Measurements from ENCODE around the gene USF3.

DNA sequence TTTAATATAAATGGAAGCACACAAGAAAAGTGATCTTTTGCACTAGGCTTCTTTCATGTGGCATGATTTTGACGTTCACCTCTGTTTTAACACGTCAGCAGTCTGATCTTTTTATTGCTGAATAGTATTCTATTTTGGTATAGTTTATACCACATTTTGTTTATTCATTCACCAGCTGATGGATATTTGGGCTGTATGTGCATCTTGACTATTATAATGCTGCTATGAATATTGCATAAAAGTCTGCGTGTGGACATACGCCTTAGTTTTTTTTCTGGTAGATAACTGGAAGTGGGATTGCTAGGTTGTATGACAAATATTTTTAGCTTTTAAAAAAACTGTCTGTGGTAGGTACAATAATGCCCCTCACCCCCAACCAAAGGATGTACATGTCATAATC, 35.3 kb upstream of the USF3 start:
- TF ChIP-seq, protein P1, sequence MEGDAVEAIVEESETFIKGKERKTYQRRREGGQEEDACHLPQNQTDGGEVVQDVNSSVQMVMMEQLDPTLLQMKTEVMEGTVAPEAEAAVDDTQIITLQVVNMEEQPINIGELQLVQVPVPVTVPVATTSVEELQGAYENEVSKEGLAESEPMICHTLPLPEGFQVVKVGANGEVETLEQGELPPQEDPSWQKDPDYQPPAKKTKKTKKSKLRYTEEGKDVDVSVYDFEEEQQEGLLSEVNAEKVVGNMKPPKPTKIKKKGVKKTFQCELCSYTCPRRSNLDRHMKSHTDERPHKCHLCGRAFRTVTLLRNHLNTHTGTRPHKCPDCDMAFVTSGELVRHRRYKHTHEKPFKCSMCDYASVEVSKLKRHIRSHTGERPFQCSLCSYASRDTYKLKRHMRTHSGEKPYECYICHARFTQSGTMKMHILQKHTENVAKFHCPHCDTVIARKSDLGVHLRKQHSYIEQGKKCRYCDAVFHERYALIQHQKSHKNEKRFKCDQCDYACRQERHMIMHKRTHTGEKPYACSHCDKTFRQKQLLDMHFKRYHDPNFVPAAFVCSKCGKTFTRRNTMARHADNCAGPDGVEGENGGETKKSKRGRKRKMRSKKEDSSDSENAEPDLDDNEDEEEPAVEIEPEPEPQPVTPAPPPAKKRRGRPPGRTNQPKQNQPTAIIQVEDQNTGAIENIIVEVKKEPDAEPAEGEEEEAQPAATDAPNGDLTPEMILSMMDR (IDR thresholded peaks at IDR 0.05): no peak
- TF ChIP-seq EP300 (IDR thresholded peaks at IDR 0.05) (no peak), POLR2A (IDR thresholded peaks at IDR 0.05) (no peak)

Data from ovary (tissue), 3 donors.